Raji (cell line): ENCODE measurements around the gene SIAE.

Experiments
- POLR2A ChIP-seq: IDR thresholded peaks from 2 replicates; pipeline ENCODE4 v1.6.1; 2011; ENCODE audit warnings: low read depth, low read length, control low read depth; ENCODE audit not compliant: insufficient read depth

SIAE gene

DNA sequence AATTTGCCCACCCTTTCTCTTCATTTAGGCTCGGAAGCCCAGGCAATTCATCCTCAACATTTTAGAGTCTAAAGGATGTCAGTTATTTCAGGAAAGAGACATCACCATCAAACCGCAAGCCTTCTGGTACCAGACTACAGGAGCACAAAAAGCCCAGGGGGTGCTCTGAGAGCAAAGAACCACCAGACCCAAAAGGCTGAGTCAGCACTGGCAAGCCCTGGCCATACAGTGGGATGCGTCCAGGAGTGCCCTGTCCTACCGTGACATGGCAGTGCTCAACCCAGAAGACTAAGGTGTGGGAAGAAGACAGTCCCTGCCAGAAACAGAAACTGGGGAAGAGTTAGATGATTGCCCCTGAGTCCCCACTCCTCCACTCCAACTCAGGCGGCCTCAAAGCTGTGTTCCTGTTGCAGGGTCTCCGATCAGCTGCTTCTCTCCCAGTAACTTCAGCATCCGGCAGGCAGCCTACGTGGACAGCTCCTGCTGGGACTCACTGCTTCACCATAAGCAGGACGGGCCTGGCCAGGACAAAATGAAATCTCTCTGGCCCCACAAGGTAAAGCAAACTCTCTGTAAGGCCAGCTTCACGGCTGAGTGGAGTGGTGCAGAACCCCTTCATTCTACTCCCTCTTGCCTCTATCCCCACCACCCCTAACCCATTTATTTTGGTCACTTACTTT, 60.8 kb downstream of the SIAE start:
- no peak for TF ChIP-seq POLR2A

DNA sequence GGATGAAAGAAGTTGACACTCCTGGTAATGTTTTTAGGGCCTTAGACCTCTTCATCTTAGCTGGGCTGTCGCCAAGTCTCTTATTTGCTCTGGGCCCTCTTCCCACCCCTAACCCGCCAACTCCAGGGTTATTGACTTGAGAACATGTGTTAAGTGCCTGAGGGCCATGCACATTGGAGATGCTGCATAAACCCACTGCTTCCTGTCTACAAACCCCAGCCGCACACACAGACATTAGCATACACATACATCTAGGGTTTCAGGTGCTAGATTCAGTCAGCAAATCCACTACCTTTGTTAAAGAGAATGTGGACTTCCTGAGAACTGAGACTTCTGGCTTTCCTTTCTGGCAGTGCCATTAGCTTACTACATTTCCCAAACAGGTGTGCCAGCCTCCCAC, 61.5 kb downstream of the SIAE start:
- TF ChIP-seq POLR2A, result no peak

DNA sequence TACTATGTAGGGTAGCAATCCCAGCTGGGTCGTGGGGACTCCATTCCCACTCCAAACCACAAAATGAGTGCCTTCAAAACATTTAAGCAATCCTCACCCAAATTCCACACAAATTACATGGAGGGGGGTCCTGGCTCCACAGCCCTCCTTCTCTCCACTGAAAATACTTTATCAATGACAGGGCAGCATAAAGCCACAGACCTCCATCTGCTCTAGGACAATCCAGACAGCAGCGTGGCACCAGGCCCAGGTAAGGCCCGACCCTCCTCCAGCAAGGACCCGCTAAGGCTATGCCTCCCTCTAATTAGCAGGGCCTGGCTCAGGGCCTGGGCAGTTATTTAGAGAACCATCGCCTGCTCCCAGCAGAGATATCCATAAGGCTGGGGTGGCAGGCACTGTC, 62.5 kb downstream of the SIAE start, which contains the start of gene PANX3:
PANX3 (plus strand) TSS at position 365 of the 400 bp plus-strand sequence. CDS start 129 bp downstream, outside the sequence.
- TF ChIP-seq POLR2A, result no peak

DNA sequence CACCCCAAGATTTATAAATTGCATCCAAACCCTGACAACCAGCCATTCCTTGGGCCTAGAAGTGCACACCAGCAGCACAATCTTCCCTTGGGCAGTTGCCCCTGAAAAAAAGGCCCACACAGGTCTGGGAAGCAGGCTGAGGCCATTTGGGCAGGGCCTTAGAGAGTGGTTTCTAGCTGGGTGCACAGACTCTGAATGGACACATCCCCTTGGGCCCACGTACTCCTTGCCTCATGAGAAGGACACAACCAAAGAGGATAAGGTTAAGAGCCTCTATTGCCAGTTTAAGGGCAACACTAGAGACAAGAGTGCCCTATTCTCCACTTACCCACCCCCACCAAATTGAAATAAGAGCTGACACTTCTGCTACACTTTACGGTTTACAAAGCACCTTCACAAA, 63.2 kb downstream of the SIAE start:
- TF ChIP-seq POLR2A, result no peak

DNA sequence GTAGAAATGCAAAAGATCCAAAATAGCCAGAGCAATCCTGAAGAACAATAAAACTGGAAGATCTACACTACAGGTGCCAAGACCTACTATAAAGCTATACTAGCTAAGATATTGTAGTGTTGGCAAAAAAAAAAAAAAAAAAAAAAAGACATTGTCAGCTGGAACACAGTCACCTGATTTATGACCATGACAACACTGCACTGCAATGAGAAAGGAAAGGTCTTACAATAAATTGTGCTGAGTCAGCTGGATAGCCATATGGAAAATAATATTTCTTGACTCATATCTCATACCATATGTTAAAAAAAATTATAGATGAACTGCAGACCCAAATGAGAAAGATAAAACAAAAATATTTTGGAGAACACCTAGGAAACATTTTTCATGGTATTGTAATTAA, 65.4 kb downstream of the SIAE start:
- TF ChIP-seq POLR2A, result no peak

DNA sequence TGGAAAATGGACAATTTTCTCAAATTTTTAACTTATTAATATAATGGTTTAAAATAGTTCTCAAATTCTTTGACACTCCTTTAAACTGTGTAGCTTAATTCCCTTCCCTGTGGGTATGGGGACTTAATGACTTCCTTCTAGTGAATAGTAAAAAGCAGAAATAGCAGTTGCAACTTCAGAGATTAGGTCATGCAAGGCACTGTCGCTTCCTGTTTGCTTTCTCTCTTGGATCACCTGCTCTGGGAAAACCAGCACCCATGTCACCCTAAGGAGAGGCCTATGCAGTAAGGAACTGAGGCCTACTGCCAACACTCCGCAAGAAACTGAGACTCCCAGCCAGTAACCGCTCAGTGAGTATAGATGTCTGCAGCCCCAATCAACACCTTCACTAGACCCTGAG, 67.8 kb downstream of the SIAE start:
- TF ChIP-seq POLR2A, result no peak

DNA sequence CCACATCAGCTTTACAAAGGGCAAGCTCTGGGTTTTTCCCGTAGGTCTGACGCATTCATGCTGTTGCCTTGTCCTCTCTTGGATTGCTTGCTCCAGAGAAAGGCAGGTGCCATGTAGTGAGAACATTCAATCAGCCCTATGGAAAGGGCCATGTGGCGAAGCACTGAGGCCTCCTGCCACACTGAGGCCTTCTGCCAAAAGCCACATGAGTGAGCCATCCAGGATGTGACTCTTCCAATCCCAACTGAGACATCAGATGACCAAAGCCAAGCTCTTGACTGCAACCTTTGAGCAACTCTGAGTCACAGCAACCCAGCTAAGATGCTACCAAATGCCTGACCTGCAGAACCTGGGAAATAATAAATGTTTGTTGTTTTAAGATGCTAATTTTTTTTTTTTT, 71.3 kb downstream of the SIAE start:
- no peak for TF ChIP-seq POLR2A

DNA sequence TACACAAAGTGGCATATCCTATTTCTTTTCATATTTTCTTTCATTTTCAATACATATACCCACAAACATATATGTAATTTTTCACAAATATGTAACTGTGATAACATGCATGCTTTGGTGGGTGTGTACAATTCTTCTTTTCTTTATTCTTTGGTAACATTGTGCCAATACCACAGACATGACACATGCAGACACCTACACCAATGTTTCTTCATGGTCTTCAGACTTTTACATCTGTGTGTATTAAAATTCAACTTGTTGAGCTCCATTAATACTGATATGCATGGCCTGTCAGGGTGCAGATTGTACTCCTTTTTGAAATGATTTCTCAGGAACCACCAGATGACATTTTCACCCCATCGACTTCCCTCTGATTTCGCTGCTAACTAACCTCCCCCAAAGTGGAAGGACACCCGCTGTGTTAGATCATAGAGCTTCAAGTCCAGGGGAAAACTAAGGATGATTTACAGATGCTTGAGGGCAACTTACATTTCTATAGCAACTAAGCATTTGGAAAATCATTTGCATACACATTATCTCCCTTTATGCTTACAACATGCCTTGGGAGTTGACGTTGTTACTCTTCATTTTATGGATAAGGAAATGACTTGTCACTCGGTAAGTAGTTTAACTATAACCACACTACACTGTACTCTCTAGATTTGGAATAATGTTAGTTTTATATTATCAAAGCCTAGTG, 72.8 kb downstream of the SIAE start:
- no peak for TF ChIP-seq POLR2A

DNA sequence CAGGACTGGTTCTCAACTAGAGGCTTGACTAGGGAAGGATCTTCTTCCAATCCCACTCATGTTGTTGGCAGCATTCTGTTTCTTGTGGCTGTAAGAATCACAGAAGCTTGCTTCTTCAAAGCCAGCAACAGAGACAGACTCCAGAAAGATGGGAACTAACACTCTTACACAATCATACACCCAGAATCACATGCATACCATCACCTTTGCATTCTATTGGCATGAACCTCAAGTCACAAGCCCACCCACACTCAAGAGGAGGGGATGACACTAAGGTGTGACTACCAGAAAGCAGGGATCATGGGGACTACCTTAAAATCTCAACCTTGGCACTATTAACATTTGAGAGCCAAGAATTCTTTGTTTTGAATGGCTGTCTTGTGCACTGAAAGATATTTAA, 75.9 kb downstream of the SIAE start:
- TF ChIP-seq POLR2A, result no peak

DNA sequence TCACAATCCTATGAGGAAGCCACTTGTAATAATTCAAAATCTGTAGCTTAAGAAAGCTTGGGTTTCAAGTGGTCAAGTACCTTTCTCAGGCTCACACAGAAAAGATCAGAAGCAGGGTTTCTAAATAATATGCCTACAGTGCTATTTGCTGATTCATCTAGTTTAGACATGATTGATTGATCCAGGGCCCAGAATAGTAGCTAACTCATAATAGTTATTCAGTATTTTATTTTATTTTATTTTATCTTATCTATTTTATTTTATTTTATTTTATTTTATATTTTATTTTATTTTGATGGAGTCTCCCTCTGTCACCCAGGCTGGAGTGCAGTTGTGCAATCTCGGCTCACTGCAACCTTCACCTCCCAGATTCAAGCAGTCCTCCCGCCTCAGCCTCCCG, 78.2 kb downstream of the SIAE start:
- TF ChIP-seq POLR2A, result no peak

DNA sequence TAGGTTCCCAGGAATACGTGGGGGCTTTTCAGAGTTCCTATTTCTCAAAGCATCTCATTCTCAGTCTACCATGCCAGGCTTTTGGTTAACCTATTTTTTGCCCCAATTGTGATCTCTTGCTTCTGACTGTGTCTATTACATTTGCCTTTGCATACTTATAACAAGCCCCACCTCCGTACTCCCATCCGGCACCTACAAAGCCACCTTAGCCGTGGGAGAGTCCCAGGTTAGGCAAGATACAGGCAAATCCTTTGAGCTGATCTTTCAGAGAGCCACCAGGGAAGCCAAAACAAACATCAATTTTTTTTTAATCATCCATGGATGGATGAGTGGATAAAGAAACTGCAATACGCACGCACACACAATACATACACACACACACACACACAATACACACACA, 80.9 kb downstream of the SIAE start:
- TF ChIP-seq POLR2A, result no peak

DNA sequence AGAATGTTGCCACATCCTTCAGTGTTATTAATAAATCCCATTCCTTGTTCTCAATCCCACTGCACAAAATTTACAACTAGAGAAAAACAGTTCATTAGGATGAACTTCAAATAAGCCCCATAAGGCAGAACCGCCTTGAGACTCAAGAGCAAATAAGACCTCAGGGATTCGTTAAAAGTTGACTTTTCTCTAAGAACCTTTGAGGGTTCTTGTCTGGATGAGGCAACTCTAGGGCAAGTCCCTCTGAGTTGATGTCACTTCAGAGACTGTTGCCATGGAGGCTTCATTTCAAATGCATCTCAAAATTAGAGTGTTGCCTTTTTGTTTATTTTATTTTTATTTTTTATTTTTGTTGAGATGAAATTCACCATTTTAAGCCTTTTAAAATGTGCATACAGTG, 82.1 kb downstream of the SIAE start:
- no peak for TF ChIP-seq POLR2A

DNA sequence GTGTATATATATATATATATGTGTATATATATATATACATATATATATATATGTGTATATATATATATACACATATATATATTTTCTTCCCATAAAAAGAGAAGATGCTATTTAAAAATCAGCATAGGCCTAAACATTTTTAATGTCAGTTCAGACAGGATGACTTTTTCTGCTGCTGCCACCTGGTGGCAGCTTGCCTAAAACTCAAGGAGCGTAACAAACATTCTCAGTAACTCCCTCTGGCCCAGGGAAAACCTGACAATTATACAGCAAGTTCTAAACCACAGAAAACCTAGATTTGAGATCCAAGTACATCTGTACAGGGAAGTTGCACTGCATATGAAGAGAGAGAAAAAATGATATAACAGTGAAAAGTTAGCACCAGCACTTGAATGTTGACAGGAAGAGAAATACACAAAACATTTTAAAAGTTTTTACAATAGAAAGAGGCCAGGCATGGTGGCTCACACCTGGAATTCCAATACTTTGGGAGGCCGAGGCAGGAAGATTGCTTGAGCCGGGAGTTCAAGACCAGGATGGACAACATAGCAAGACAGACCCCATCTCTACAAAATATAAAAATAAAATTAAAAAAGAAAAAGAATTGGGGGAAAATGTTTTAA, 87.2 kb downstream of the SIAE start:
- TF ChIP-seq POLR2A, result no peak

DNA sequence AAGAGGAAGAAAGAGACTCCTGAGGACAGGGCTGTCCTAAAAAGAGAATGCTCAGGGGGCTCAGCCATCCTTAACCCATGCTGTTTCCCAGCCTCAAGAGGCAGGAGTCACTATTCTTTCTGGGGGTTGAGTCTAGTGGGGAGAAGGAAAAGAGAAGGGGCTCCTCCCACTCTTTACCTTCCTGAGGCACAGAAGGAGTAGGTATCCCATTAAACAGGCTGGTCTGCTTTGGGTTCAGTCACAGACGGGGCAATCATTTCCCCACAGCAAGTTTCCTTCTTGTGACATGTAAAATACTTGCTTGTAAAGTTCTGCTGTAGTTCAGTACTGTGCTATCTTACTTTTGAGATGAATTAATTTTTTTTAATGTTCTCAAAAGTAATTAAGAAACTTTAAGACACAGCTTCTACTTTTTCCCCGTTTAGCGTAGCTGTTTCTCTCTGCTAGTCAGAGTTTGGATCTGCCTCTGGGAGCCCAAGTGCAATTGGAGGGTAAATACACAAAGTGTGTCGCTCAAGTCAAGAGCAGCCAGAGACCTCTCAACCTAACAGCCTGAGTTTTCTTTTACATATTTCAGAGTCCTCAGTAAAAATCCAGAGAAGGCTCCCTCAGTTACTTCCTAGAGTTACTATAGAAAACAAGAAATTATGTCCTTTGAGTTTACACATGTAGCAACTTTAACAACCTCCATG, 88.7 kb downstream of the SIAE start:
- no peak for TF ChIP-seq POLR2A

DNA sequence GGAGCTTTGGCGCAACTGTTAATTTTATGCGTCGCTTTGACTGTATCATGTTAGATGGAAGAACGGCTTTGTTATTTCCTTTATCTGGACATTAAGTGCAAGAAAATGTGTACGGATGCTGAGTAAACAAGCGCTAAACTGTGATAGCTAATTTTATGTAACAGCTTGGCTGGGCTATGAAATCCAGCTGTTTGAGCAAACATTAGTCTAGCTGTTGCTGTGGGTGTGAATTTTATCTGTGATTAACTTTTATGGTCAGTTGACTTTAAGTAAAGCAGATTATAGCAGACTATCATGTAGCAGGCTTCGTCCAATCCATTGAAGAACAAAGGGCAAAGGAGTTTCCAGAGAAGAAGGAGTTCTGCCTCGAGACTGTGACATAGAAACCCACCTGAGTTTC, 89.8 kb downstream of the SIAE start:
- no peak for TF ChIP-seq POLR2A
